GM19372 (cell line): ENCODE measurements around the gene SLC22A23.

Source experiments
- ATAC-seq: cut with Tn5 transposase; IDR thresholded peaks from one replicate; pipeline ENCODE4 v1.9.1; 2021; ENCODE audit warnings: mild to moderate bottlenecking, low read depth, moderate library complexity; ENCODE audit not compliant: unreplicated experiment

The SLC22A23 gene

GRCh38 chr6:3456898-3457709, at the start of gene SLC22A23:
TSS of gene SLC22A23 (minus strand) at chr6:3457050. CDS start at chr6:3456559, 491 bp downstream.
- no peak for ATAC-seq

GRCh38 chr6:3506200-3506599, 49.4 kb upstream of the SLC22A23 start:
- ATAC-seq: no peak

GRCh38 chr6:3504938-3505805, 48.3 kb upstream of the SLC22A23 start:
- ATAC-seq: no peak

- ATAC-seq: no peak
Measured at GRCh38 chr6:3504354-3504753, 47.5 kb upstream of the SLC22A23 start.

GRCh38 chr6:3501826-3502500, 45.1 kb upstream of the SLC22A23 start:
- ATAC-seq: no peak

GRCh38 chr6:3500262-3501014, 43.6 kb upstream of the SLC22A23 start:
- no peak for ATAC-seq

GRCh38 chr6:3499603-3500002, 42.8 kb upstream of the SLC22A23 start:
- no peak for ATAC-seq

- no peak for ATAC-seq
Measured at GRCh38 chr6:3496395-3496794, 39.5 kb upstream of the SLC22A23 start.

GRCh38 chr6:3494391-3495100, 37.7 kb upstream of the SLC22A23 start:
- ATAC-seq: no peak

GRCh38 chr6:3490625-3490980, 33.8 kb upstream of the SLC22A23 start:
- ATAC-seq: no peak

- no peak for ATAC-seq
Measured at GRCh38 chr6:3489961-3490624, 33.2 kb upstream of the SLC22A23 start.

- ATAC-seq: no peak
Measured at GRCh38 chr6:3489027-3489757, 32.3 kb upstream of the SLC22A23 start.

GRCh38 chr6:3484946-3485345, 28.1 kb upstream of the SLC22A23 start:
- ATAC-seq: no peak

GRCh38 chr6:3484192-3484591, 27.3 kb upstream of the SLC22A23 start:
- no peak for ATAC-seq

GRCh38 chr6:3483675-3484074, 26.8 kb upstream of the SLC22A23 start:
- ATAC-seq: no peak

GRCh38 chr6:3482869-3483268, 26.0 kb upstream of the SLC22A23 start:
- ATAC-seq: no peak

- no peak for ATAC-seq
Measured at GRCh38 chr6:3481640-3482039, 24.8 kb upstream of the SLC22A23 start.

GRCh38 chr6:3480009-3480408, 23.2 kb upstream of the SLC22A23 start:
- no peak for ATAC-seq

- ATAC-seq: no peak
Measured at GRCh38 chr6:3473773-3474172, 16.9 kb upstream of the SLC22A23 start.
